H1 (cell line): ENCODE measurements around the gene DIPK1B. TPM values are rescaled to one million over a fixed set of nuclear protein-coding genes. Genes with fewer than 3 reads are reported as not detected.

Experiments used
- E2F6 ChIP-seq: IDR thresholded peaks from 2 replicates; pipeline ENCODE4 v1.6.1; 2012; ENCODE audit warnings: inconsistent platforms
- JUN ChIP-seq: IDR thresholded peaks from 2 replicates; pipeline ENCODE4 v1.6.1; 2011; ENCODE audit warnings: low read depth, mild to moderate bottlenecking, improper control_type of control experiment, low read length
- NANOG ChIP-seq: IDR thresholded peaks from 2 replicates; pipeline ENCODE4 v1.6.1; 2011; ENCODE audit warnings: low read length, low read depth, mild to moderate bottlenecking, inconsistent platforms; ENCODE audit not compliant: insufficient read depth, poor library complexity, severe bottlenecking
- RBBP5 ChIP-seq: IDR thresholded peaks from 2 replicates; pipeline ENCODE4 v1.7.1; 2012; ENCODE audit warnings: low read depth, mild to moderate bottlenecking, inconsistent platforms, low read length, moderate library complexity, borderline replicate concordance
- TCF12 ChIP-seq: IDR thresholded peaks from 2 replicates; pipeline ENCODE4 v1.6.1; 2011; ENCODE audit warnings: low read depth, mild to moderate bottlenecking, low read length
- ZNF274 ChIP-seq: IDR thresholded peaks from 2 replicates; pipeline ENCODE4 v1.7.0; 2012; ENCODE audit warnings: low read length, borderline replicate concordance; ENCODE audit errors: extremely low read depth
- polyA plus RNA-seq, 7 experiments: library from polyadenylated mRNA; depleted of rRNA in 3 of 7; stranded (reverse) in 5 of 7; unstranded in 2 of 7; fragments of >200 nt in 5 of 7; fragments of 200-250 nt in 2 of 7; gene quantifications; 1 replicate in 5 of 7; 2 replicates in 1 of 7; 4 replicates in 1 of 7; pipeline versions ENCODE4 v1.2.1 to v1.2.3, GENCODE V29; 2011 to 2013; ENCODE audit warnings: missing spikeins in 2 of 7, mixed read lengths in 2 of 7
- total RNA-seq: library from RNA; stranded (reverse); fragmentation: NEBNext Ultra II Directional; extraction: Animal tissue kit (Norgen Biotek cat#: 25700); gene quantifications from 2 replicates; pipeline ENCODE4 v1.2.1, GENCODE V29; 2021

DIPK1B gene
- total and polyA plus RNA-seq, 2 of the 8 experiments (the other 6 are each of a cell fraction or from before 2014, with no cell fraction given) = 32.3 to 64.8 TPM

- TF ChIP-seq JUN (no peak), E2F6 (no peak), ZNF274 (no peak), NANOG (no peak), TCF12 (no peak), RBBP5 (no peak)
Measured at GRCh38 chr9:136707849-136708517, 4.4 kb upstream of the DIPK1B start (continued).
